WTC11 (cell line): Measurements from ENCODE around the gene PEAK3. TPM values are rescaled to one million over a fixed set of nuclear protein-coding genes. Genes with fewer than 3 reads are reported as not detected.

ENCODE experiments used
- ATAC-seq: fragments of 200-7000 bp; cut with Tn5 transposase; 2 replicates; pipeline ENCODE4 v1.10.0; 2021; ENCODE audit warnings: mild to moderate bottlenecking, moderate library complexity
- CTCF ChIA-PET: fragments of 300-600 bp; sonication (Branson Sonifier 250); formaldehyde crosslinking; loops from one replicate; lab custom pipeline; 2021; ENCODE audit warnings: antibody characterized with exemption; lab: Charles Lee
- POLR2A ChIA-PET: fragments of 350-600 bp; sonication (Branson Sonifier 250); formaldehyde crosslinking; loops from one replicate; lab custom pipeline; 2021; ENCODE audit warnings: antibody characterized with exemption; lab: Charles Lee
- DNase-seq: peaks from one replicate; pipeline ENCODE4 v3.0.0; 2021; ENCODE audit warnings: low spot score
- H3K27ac Mint-ChIP-seq: 2 replicates; pipeline ENCODE4 v1.8.0; 2021; ENCODE audit warnings: mixed read lengths
- H3K27me3 Mint-ChIP-seq: 2 replicates; pipeline ENCODE4 v1.8.0; 2021; ENCODE audit warnings: low read depth, mild to moderate bottlenecking, moderate library complexity, mixed read lengths
- H3K36me3 Mint-ChIP-seq: 2 replicates; pipeline ENCODE4 v1.8.0; 2021; ENCODE audit warnings: mixed read lengths
- H3K4me1 Mint-ChIP-seq: 2 replicates; pipeline ENCODE4 v1.8.0; 2022; ENCODE audit warnings: mixed read lengths
- H3K4me3 Mint-ChIP-seq: 2 replicates; pipeline ENCODE4 v1.8.0; 2021; ENCODE audit warnings: mild to moderate bottlenecking, moderate library complexity, mixed read lengths
- H3K9me3 Mint-ChIP-seq: 2 replicates; pipeline ENCODE4 v1.8.0; 2021; ENCODE audit warnings: mixed read lengths
- ATF1 ChIP-seq: sonication (generic); formaldehyde crosslinking; IDR thresholded peaks from 2 replicates; pipeline ENCODE4 v1.8.1; 2023; ENCODE audit warnings: mild to moderate bottlenecking, moderate library complexity, missing genetic modification reagents
- ELF4 ChIP-seq: sonication (generic); formaldehyde crosslinking; IDR thresholded peaks from 2 replicates; pipeline ENCODE4 v1.8.1; 2022; ENCODE audit warnings: low read depth, mild to moderate bottlenecking, moderate library complexity, missing genetic modification reagents
- EMX1 ChIP-seq: fragments of 250-450 bp; sonication (Bioruptor Pico); IDR thresholded peaks from 2 replicates; pipeline ENCODE4 v1.8.0; 2021; ENCODE audit warnings: mild to moderate bottlenecking
- ETV6 ChIP-seq: sonication (generic); formaldehyde crosslinking; IDR thresholded peaks from 2 replicates; pipeline ENCODE4 v1.8.1; 2022; ENCODE audit warnings: mild to moderate bottlenecking, missing genetic modification reagents
- GABPB1 ChIP-seq: sonication (generic); formaldehyde crosslinking; IDR thresholded peaks from 2 replicates; pipeline ENCODE4 v1.8.1; 2023; ENCODE audit warnings: mild to moderate bottlenecking, missing genetic modification reagents
- HMGA2 ChIP-seq: fragments of 250-450 bp; sonication (Bioruptor Pico); IDR thresholded peaks from 2 replicates; pipeline ENCODE4 v1.4.0; 2021; ENCODE audit warnings: mild to moderate bottlenecking, moderate library complexity
- MXD4 ChIP-seq: fragments of 250-450 bp; sonication (Bioruptor Pico); IDR thresholded peaks from 2 replicates; pipeline ENCODE4 v1.8.0; 2021; ENCODE audit warnings: mild to moderate bottlenecking, moderate library complexity, borderline replicate concordance
- NFATC4 ChIP-seq: fragments of 250-450 bp; sonication (Bioruptor Pico); IDR thresholded peaks from 2 replicates; pipeline ENCODE4 v1.9.0; 2021; ENCODE audit warnings: mild to moderate bottlenecking
- NR2C2 ChIP-seq: sonication (generic); formaldehyde crosslinking; IDR thresholded peaks from 2 replicates; pipeline ENCODE4 v1.8.0; 2022; ENCODE audit warnings: mild to moderate bottlenecking, missing genetic modification reagents
- PRRX2 ChIP-seq: fragments of 250-450 bp; sonication (Bioruptor Pico); IDR thresholded peaks from 2 replicates; pipeline ENCODE4 v1.8.0; 2021; ENCODE audit warnings: mild to moderate bottlenecking
- SMAD3 ChIP-seq: sonication (generic); formaldehyde crosslinking; IDR thresholded peaks from 2 replicates; pipeline ENCODE4 v1.8.0; 2022; ENCODE audit warnings: missing genetic modification reagents, mild to moderate bottlenecking, borderline replicate concordance
- SP1 ChIP-seq: sonication (generic); formaldehyde crosslinking; conservative IDR thresholded peaks from 2 replicates; pipeline ENCODE4 v1.8.1; 2022; ENCODE audit warnings: missing genetic modification reagents
- TCF7 ChIP-seq: sonication (generic); formaldehyde crosslinking; IDR thresholded peaks from 2 replicates; pipeline ENCODE4 v1.8.0; 2022; ENCODE audit warnings: mild to moderate bottlenecking, low read depth, missing genetic modification reagents, moderate library complexity
- TP53 ChIP-seq: sonication (generic); formaldehyde crosslinking; IDR thresholded peaks from 2 replicates; pipeline ENCODE4 v1.8.1; 2023; ENCODE audit warnings: mild to moderate bottlenecking, missing genetic modification reagents
- ZNF138 ChIP-seq: sonication (generic); formaldehyde crosslinking; conservative IDR thresholded peaks from 2 replicates; pipeline ENCODE4 v1.8.1; 2022; ENCODE audit warnings: mild to moderate bottlenecking, moderate library complexity, missing genetic modification reagents
- ZNF232 ChIP-seq: sonication (generic); formaldehyde crosslinking; IDR thresholded peaks from 2 replicates; pipeline ENCODE4 v1.8.0; 2022; ENCODE audit warnings: mild to moderate bottlenecking, missing genetic modification reagents
- ZNF396 ChIP-seq: fragments of 250-450 bp; sonication (Bioruptor Pico); IDR thresholded peaks from 2 replicates; pipeline ENCODE4 v1.8.0; 2021; ENCODE audit warnings: mild to moderate bottlenecking, moderate library complexity, borderline replicate concordance
- total RNA-seq: library from RNA; stranded (reverse); gene quantifications from 3 replicates; pipeline ENCODE4 v1.2.3, GENCODE V29; 2021
- TF ChIP-seq, protein P1 (sequence below): sonication (generic); formaldehyde crosslinking; IDR thresholded peaks from 2 replicates; pipeline ENCODE4 v1.8.0; 2022; ENCODE audit warnings: mild to moderate bottlenecking, missing genetic modification reagents
- TF ChIP-seq, protein P2 (sequence below): sonication (generic); formaldehyde crosslinking; IDR thresholded peaks from 2 replicates; pipeline ENCODE4 v1.8.1; 2022; ENCODE audit warnings: low read depth, missing genetic modification reagents, borderline replicate concordance
- TF ChIP-seq, protein P3 (sequence below): sonication (generic); formaldehyde crosslinking; conservative IDR thresholded peaks from 2 replicates; pipeline ENCODE4 v1.8.1; 2022; ENCODE audit warnings: mild to moderate bottlenecking, missing genetic modification reagents
- TF ChIP-seq, protein P4 (sequence below): sonication (generic); formaldehyde crosslinking; IDR thresholded peaks from 2 replicates; pipeline ENCODE4 v1.8.0; 2022; ENCODE audit warnings: mild to moderate bottlenecking, missing genetic modification reagents

PEAK3 gene
- total RNA-seq, 1 experiment from 2014 or later = not detected

DNA sequence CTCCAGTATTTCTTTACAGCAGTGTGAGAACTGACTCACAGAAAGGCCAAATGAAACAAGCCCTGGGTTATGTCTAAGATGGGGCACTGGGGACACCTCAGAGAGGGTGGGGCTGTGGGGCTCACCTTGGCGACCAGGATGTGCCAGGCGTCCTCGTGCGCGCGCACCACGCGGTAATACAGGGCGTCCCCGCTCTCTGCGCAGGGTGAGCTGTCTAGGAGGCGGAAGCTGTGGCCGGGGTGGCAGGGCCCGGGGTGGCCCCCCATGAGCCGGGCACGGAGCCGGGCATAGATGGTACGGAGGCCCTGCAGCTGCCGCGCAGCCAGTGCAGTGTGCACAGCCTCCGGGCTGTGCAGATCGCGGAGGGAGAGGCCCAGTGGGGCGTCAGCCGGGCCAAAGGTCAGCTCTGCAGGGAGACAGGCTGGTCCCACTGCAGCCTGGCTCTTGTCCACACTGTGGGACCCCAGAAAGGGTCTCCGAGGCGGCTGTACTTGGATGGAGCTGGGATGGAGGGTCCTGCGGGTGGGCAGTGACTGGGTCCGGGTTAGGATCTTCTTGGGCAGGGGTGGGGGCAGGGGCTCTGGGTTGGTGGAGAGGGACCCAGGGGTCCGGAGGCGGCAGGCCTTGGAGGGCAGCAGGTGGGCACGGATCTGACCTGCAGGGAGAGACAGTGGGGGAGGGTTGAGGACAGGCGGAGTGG lies 3.4 kb downstream of the PEAK3 start:
- CTCF ChIA-PET = interaction anchor here (1.2 to 4.4 kb wide), 2 partner anchors 25 to 37 kb away, joined by 5 to 23 read pairs; no protein-coding TSS in a partner anchor
- H3K36me3 Mint-ChIP-seq = no peaks in the 10 kb centered on the region
- no peak for TF ChIP-seq ZNF232 (CRISPR knock-in tag)
- TF ChIP-seq, all 79 proteins: peak for 0
- Mint-ChIP-seq H3K27ac (no peak overlapping the region), H3K4me3 (no peak overlapping the region), H3K4me1 (peaks cover 12% of the 10 kb centered on the region), H3K27me3 (peaks cover 8% of the 10 kb centered on the region), H3K9me3 (no peaks in the 10 kb centered on the region)
- peak; percentile 12 for DNase-seq
- POLR2A ChIA-PET = interaction anchor here (0.6 kb wide), 1 partner anchor 24 kb away, joined by 4 read pairs; no protein-coding TSS in a partner anchor
- no peak for ATAC-seq

GRCh38 chr19:2277138-2277537 lies 4.8 kb downstream of the PEAK3 start:
- DNase-seq (no peak), ATAC-seq (no peak)
- Mint-ChIP-seq H3K4me3 (no peak overlapping the region), H3K27me3 (no peaks in the 10 kb centered on the region), H3K27ac (no peak overlapping the region), H3K36me3 (no peaks in the 10 kb centered on the region), H3K4me1 (peaks cover 18% of the 10 kb centered on the region)
- ChIA-PET POLR2A (no interaction called here), CTCF (interaction anchor here (1.0 to 4.4 kb wide), 4 partner anchors 15 to 38 kb away, joined by 3 to 23 read pairs (median 8); no protein-coding TSS in a partner anchor)
- TF ChIP-seq SMAD3 = no peak
- TF ChIP-seq ZNF396 = no peak
- TF ChIP-seq, protein P1, sequence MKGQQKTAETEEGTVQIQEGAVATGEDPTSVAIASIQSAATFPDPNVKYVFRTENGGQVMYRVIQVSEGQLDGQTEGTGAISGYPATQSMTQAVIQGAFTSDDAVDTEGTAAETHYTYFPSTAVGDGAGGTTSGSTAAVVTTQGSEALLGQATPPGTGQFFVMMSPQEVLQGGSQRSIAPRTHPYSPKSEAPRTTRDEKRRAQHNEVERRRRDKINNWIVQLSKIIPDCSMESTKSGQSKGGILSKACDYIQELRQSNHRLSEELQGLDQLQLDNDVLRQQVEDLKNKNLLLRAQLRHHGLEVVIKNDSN (CRISPR knock-in tag) = no peak
- TF ChIP-seq, protein P2, sequence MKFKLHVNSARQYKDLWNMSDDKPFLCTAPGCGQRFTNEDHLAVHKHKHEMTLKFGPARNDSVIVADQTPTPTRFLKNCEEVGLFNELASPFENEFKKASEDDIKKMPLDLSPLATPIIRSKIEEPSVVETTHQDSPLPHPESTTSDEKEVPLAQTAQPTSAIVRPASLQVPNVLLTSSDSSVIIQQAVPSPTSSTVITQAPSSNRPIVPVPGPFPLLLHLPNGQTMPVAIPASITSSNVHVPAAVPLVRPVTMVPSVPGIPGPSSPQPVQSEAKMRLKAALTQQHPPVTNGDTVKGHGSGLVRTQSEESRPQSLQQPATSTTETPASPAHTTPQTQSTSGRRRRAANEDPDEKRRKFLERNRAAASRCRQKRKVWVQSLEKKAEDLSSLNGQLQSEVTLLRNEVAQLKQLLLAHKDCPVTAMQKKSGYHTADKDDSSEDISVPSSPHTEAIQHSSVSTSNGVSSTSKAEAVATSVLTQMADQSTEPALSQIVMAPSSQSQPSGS (CRISPR knock-in tag) = no peak
- no peak for TF ChIP-seq ATF1 (CRISPR knock-in tag)
- TF ChIP-seq, protein P3, sequence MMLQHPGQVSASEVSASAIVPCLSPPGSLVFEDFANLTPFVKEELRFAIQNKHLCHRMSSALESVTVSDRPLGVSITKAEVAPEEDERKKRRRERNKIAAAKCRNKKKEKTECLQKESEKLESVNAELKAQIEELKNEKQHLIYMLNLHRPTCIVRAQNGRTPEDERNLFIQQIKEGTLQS (CRISPR knock-in tag) = no peak
- TF ChIP-seq ETV6 = no peak
- TF ChIP-seq, all 79 proteins: peak for 0
- no peaks in the 10 kb centered on the region for H3K9me3 Mint-ChIP-seq

DNA sequence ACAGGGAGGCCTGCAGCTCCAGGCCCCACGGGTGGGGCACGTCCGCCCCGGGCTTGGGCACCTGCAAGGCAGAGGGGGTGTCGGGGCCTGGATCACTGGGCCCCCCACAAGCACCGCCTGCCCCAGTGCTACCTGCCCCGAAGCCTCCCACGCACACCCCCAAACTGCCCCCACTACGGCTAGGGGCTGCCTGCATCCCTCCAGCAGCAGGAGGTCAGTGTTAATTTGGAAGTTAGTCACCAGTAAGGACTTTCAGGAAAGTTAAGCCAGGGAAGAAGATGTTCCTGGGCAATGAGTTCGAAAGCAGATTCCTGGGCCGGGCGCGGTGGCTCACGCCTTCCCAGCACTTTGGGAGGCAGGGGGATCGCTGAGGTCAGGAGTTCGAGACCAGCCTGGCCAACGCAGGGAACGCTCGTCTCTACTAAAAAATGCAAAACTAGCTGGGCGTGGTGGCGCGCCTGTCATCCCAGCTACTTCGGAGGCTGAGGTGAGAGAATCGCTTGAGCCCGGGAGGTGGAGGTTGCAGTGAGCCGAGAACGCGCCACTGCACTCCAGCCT lies 5.5 kb downstream of the PEAK3 start:
- H3K36me3 Mint-ChIP-seq = peaks cover 4% of the 10 kb centered on the region
- no peak overlapping the region for H3K4me3 Mint-ChIP-seq
- CTCF ChIA-PET = interaction anchor here (1.0 to 4.4 kb wide), 11 partner anchors 12 to 125 kb away, joined by 3 to 23 read pairs (median 4); partner anchors contain the start of genes AP3D1, LSM7 and PLEKHJ1

More for the DNA sequence above, 5.5 kb downstream of the PEAK3 start:
- H3K4me1 Mint-ChIP-seq = peaks cover 19% of the 10 kb centered on the region
- H3K27me3 Mint-ChIP-seq = no peaks in the 10 kb centered on the region; the same call in 1 of the 2 replicates
- POLR2A ChIA-PET = interaction anchor here (1.4 kb wide), 1 partner anchor 14 kb away, joined by 3 read pairs; no protein-coding TSS in a partner anchor
- ATAC-seq (no peak), DNase-seq (no peak)
- H3K27ac Mint-ChIP-seq = no peak overlapping the region
- H3K9me3 Mint-ChIP-seq = no peaks in the 10 kb centered on the region
- TF ChIP-seq NR2C2 (no peak), ZNF138 (no peak), GABPB1 (CRISPR knock-in tag) (no peak), MXD4 (CRISPR knock-in tag) (no peak), TCF7 (CRISPR knock-in tag) (no peak), TP53 (CRISPR knock-in tag) (no peak), EMX1 (no peak), NFATC4 (CRISPR knock-in tag) (no peak), ELF4 (CRISPR knock-in tag) (no peak), HMGA2 (no peak), SP1 (CRISPR knock-in tag) (no peak), PRRX2 (CRISPR knock-in tag) (no peak)
- TF ChIP-seq, protein P3 (CRISPR knock-in tag) = no peak
- TF ChIP-seq, protein P4, sequence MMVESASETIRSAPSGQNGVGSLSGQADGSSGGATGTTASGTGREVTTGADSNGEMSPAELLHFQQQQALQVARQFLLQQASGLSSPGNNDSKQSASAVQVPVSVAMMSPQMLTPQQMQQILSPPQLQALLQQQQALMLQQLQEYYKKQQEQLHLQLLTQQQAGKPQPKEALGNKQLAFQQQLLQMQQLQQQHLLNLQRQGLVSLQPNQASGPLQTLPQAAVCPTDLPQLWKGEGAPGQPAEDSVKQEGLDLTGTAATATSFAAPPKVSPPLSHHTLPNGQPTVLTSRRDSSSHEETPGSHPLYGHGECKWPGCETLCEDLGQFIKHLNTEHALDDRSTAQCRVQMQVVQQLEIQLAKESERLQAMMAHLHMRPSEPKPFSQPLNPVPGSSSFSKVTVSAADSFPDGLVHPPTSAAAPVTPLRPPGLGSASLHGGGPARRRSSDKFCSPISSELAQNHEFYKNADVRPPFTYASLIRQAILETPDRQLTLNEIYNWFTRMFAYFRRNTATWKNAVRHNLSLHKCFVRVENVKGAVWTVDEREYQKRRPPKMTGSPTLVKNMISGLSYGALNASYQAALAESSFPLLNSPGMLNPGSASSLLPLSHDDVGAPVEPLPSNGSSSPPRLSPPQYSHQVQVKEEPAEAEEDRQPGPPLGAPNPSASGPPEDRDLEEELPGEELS (CRISPR knock-in tag) = no peak
